ENCODE measurements around the gene CLOCK.

Gene CLOCK

DNA sequence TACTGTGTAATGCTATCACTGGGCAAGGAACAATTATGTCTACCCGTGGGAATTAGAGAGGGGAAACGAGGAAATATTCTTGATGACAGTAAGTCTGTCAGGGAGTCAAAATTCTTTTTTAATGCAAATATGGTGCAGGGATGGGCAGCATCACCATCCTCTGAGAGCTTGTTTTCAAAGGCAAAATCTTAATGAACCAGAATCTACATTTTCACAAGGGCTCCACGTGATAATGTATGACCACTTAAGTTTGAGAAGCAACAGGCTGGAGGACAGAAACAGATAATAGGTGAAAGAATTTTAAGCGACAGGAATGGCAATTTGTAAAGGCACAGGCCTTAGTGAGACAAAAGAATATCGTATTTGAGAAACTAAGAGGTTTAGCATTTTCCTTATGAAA lies 63.4 kb downstream of the CLOCK start:
- no peak for DNase-seq (ENCODE audit: low read depth in 2 of 2)

- no peak for DNase-seq (ENCODE audit: low read depth in 2 of 2)
Observed at GRCh38 chr4:55475394-55476243, 71.1 kb downstream of the CLOCK start.

GRCh38 chr4:55469979-55470378 lies 76.7 kb downstream of the CLOCK start:
- no peak for DNase-seq (ENCODE audit: low read depth in 2 of 2)

- DNase-seq (ENCODE audit: low read depth in 2 of 2), result no peak
Observed at GRCh38 chr4:55468724-55469123, 78.0 kb downstream of the CLOCK start.

DNA sequence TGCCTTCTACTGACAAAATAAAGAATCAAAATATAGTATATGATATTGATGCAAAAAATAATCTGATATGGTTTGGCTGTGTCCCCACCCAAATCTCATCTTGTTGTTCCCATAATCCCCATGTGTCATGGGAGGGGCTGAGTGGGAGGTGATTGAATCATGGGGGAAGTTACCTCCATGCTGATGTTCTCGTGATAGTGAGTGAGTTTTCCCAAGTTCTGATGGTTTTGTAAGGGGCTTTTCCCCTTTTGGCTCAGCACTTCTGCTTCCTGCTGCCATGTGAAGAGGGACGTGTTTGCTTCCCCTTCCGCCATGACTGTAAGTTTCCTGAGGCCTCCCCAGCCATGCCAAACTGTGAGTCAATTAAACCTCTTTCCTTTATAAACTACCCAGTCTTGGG lies 80.7 kb downstream of the CLOCK start:
- no peak for DNase-seq (ENCODE audit: low read depth in 2 of 2)

DNA sequence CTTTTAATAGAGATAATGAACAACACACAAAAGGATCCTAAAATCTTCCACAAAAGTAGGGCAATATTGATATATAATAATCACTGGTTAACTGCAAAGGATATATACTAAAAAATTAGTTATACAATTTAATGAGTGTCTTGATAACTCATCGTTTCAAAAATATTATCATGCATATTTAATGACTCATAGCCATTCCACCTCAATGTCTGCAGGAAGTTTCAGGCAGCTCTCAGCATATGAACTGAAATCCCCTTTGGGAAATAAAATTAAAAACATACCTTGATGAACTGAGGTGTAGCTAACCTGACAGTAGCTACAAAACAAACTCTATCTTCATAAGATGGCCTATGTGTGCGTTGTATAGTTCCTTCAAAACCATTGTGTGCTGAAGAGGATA lies 88.1 kb downstream of the CLOCK start:
- no peak for DNase-seq (ENCODE audit: low read depth in 2 of 2)

GRCh38 chr4:55458164-55458563 lies 88.5 kb downstream of the CLOCK start:
- no peak for DNase-seq (ENCODE audit: low read depth in 2 of 2)

- DNase-seq (ENCODE audit: low read depth in 2 of 2), result no peak
Observed at GRCh38 chr4:55450566-55450965, 96.1 kb downstream of the CLOCK start.

DNA sequence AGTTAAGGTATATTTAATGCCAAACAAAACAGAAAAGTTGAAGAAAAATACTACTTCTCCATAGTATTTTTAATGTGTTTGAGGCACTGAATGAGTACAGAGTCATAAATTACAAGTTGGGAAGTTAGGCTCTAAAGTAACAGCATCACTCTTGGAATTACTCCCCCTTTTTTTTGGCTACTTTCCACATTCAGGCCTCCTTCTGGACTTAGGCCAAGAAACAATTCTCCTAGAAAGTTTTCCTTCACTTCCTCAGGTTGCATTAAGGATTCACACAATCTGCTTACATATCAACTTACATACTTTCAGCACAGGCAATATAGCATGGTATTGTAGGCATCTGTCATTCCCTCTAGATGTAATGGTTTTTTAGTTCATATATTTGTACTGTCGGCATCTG lies 98.9 kb downstream of the CLOCK start:
- DNase-seq (ENCODE audit: low read depth in 2 of 2), result no peak

DNA sequence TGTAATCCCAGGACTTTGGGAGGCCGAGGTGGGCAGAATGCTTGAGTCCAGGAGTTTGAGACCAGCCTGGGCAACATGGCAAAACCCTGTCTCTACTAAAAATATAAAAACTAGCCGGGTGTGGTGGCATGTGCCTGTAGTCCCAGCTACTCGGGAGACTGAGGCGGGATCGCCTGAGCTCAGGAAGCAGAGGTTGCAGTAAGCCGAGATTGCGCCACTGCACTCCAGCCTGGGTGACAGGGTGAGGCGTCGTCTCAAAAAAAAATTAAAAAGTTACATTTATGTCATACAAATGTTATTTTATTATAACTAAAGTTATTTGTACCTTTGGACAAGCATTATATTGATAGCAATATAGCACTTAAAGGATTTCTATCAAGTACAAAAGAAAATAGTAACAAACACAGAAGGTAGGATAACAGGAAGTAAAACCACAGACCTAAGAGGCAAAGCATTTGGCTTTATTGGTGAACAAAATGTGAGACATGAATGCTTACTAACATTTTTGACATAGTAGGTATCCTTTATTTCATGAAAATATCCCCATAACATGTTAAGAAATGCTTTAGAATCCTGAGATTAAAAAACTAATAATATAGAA lies 99.5 kb downstream of the CLOCK start:
- DNase-seq (ENCODE audit: low read depth in 2 of 2), result no peak

DNA sequence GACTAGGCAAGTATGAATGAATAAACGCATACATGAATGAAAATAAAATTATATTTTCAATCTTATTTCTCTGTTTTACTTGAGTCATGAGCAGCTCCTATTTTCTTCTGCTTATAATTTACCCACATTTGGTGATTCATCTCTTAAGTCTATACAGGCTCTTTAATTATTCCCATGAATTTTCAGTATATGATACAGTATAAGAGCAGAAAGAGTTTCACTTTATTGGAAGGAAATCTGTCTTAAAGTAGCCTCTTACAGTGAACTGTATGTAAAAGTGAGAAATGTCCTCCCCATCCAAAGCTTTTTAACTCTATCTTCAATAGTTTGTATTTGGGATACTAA lies 100.2 kb downstream of the CLOCK start:
- no peak for DNase-seq (ENCODE audit: low read depth in 2 of 2)

DNA sequence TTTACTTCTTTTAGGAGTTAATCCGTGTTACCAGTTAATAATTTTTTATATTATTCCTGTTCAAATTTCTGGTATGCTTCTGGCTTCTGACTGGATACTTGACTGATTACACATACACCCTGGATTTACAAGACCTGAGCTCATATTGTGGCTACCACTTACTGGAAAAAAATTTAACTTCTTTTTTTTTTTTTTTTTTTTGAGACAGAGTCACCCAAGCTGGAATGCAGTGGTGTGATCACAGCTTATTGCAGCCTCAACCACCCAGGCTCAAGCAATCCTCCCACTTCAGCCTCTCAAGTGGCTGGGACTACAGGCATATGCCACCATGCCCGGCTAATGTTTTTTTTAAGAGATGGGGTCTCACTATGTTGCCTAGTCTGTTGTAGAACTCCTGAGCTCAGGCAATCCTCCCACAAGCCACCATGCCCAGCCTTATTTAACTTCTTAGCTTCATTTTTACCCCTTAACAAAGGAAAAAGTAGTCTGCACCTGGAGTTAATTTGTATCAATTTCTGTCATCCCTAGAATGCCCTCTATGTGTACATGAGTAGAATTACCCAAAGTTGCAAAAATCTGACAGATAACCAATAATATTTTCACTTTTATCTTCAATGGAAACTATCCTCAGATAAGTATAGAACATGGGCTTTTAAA lies 100.7 kb downstream of the CLOCK start:
- no peak for DNase-seq (ENCODE audit: low read depth in 2 of 2)

- no peak for DNase-seq (ENCODE audit: low read depth in 2 of 2)
Observed at GRCh38 chr4:55444827-55445226, 101.9 kb downstream of the CLOCK start.

- no peak for DNase-seq (ENCODE audit: low read depth in 2 of 2)
Observed at GRCh38 chr4:55442541-55442940, 104.2 kb downstream of the CLOCK start.

- DNase-seq (ENCODE audit: low read depth in 2 of 2), result no peak
Observed at GRCh38 chr4:55440786-55441185, 105.9 kb downstream of the CLOCK start.

DNA sequence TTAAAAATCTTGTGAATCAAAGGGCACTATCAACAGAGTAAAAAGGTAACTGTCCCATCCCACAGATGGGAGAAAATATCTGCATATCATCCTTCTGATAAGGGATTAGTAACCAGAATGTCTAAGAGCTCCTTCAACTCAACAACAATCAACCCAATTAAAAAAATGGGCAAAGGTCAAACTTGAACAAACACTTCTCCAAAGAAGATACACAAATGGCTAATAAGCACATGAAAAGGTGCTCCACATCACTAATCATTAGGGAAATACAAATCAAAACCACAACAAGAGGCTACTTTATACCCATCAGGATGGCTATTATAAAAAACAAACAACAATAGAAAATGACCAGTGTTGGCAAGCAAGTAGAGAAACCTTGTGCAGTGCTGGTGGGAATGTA lies 107.7 kb downstream of the CLOCK start:
- DNase-seq (ENCODE audit: low read depth in 2 of 2), result no peak

- DNase-seq (ENCODE audit: low read depth in 2 of 2), result no peak
Observed at GRCh38 chr4:55438314-55438713, 108.4 kb downstream of the CLOCK start.

DNA sequence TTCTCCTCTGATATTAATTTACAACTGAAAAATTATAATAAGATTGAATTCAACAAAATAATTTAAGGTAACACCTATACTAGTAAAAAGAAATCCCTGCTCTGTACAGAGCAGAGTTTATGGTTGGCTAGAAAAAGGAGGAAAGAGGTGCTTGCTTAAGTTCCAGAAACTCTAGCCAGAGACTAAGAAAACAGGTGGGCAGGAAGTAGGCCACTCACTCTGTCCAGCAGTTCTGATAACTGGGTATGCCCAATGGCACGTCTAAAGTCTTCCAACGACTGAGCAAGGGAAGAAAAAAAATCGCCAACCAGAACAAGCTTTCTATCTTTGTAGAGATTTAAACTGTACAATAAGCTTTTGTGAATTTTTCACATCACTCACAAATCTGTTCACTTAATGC lies 108.9 kb downstream of the CLOCK start:
- DNase-seq (ENCODE audit: low read depth in 2 of 2), result no peak

DNA sequence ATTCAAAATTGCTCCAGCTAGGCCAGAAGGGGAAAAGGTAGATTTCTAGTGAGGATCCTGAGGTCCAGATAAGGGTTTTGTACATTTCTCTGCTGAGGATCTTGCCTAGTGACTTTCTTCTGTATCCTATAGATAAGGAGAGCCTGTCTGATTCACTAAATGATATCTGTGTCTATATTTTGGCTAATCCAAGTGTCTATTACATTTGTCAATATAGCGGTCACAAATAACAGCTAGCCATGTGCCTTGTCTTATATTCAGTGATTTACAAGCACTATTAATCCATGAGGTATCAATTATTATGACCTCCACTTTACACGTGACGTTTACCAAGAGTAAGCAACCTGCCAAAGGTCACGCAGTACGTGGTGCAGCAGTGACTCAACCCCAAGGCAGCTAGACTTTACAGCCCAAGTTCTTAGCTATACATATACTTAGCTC lies 109.3 kb downstream of the CLOCK start:
- no peak for DNase-seq (ENCODE audit: low read depth in 2 of 2)

DNA sequence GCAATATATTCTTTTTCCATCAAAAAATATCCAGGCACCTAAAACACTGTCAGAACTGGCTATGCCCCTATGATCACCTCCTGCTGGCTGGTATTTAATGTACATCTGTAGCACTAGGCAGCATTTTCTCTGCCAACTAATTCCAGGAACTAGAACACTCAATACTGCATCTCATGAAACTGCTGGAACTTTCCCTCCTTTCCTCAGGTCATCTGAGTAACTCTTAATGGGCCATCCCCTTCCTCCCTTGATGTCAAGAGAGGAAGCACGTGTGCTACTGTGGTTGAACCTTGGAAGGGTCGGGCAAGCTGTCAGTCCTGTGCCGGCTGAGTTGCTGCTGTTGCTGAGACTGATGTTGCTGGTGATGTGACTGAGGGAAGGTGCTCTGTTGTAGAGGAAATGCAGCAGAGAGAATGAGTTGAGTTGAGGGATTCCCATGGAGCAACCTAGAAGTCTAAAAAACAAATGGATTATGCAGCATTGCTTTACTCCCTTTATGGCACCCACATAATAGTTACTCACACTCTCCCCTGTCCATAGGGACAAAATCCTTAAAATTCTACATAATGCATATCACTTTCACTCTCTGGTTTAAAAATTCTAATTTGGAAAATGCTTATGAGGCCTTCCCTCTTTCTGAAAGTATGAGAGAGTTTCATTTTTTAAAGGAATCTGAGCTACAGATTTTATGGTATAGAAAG lies 111.4 kb downstream of the CLOCK start:
- DNase-seq (ENCODE audit: low read depth in 2 of 2), result no peak

- no peak for DNase-seq (ENCODE audit: low read depth in 2 of 2)
Observed at GRCh38 chr4:55431710-55432336, 114.9 kb downstream of the CLOCK start.

DNA sequence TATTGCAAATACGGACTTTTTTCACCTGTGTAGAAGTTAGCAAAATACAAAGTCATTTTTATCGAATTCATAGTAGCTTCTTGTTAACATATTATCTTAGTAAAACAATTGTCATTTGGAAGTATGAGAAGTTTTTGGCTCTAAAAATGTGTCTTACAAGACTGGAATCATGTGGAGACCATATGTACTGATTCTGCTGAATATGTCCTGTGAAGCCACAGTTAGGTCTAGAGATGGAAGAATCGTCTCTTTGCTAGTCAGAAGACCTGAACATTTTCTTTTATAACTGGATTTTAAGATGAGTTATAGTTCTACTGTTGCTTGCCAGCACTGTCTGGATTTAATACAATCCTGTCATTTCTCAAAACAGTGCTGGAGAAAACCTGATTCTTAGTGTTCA lies 121.9 kb downstream of the CLOCK start:
- no peak for DNase-seq (ENCODE audit: low read depth in 2 of 2)
